Activated T-cell treated with anti-CD3 and anti-CD28 coated beads for 4 hours (primary cell): ENCODE measurements around the gene MUC4.

ENCODE experiments used
- DNase-seq: peaks from one replicate; pipeline ENCODE4 v3.0.0-alpha.2; 2020

MUC4 gene

GRCh38 chr3:195811756-195812155 is at the start of gene MUC4:
TSS of gene MUC4 (minus strand) at chr3:195811929. CDS start at chr3:195811817, 112 bp downstream.
- DNase-seq = no peak

GRCh38 chr3:195860456-195860855 is 48.7 kb upstream of the MUC4 start:
- DNase-seq = no peak

- no peak for DNase-seq
Observed at GRCh38 chr3:195859846-195860411, 48.2 kb upstream of the MUC4 start.

- peak; percentile 78 for DNase-seq
Observed at GRCh38 chr3:195859061-195859845, 47.5 kb upstream of the MUC4 start.

- no peak for DNase-seq
Observed at GRCh38 chr3:195856410-195857084, 44.8 kb upstream of the MUC4 start.

- no peak for DNase-seq
Observed at GRCh38 chr3:195855471-195856409, 44.0 kb upstream of the MUC4 start.

- no peak for DNase-seq
Observed at GRCh38 chr3:195854628-195855294, 43.0 kb upstream of the MUC4 start.

- no peak for DNase-seq
Observed at GRCh38 chr3:195853996-195854395, 42.3 kb upstream of the MUC4 start.

- no peak for DNase-seq
Observed at GRCh38 chr3:195853036-195853435, 41.3 kb upstream of the MUC4 start.

- DNase-seq = peak; percentile 85
Observed at GRCh38 chr3:195850857-195851543, 39.3 kb upstream of the MUC4 start.

- DNase-seq = no peak
Observed at GRCh38 chr3:195849322-195850074, 37.8 kb upstream of the MUC4 start.

GRCh38 chr3:195847055-195847950 is 35.6 kb upstream of the MUC4 start:
- no peak for DNase-seq

GRCh38 chr3:195845483-195845882 is 33.8 kb upstream of the MUC4 start:
- no peak for DNase-seq

GRCh38 chr3:195844671-195845218 is 33.0 kb upstream of the MUC4 start:
- DNase-seq = no peak

- no peak for DNase-seq
Observed at GRCh38 chr3:195839260-195840010, 27.7 kb upstream of the MUC4 start.

- no peak for DNase-seq
Observed at GRCh38 chr3:195838714-195839113, 27.0 kb upstream of the MUC4 start.

GRCh38 chr3:195836476-195837135 is 24.9 kb upstream of the MUC4 start:
- DNase-seq = no peak

GRCh38 chr3:195835791-195836190 is 24.1 kb upstream of the MUC4 start:
- DNase-seq = no peak
